ENCODE results near the gene GPR158.

GRCh38 chr10:25169740-25170139 lies 5.1 kb upstream of the GPR158 start:
- no peak for TF ChIP-seq CTCF (conservative IDR thresholded peaks at IDR 0.05; ENCODE audit: low read length)
- no peak for TF ChIP-seq EZH2phosphoT487 (IDR thresholded peaks at IDR 0.05; ENCODE audit: borderline replicate concordance)
